Stimulated activated CD8-positive, alpha-beta memory T cell treated with anti-CD3 and anti-CD28 coated beads, Interleukin-7, amount 100 ng/mL, for 24 hours (primary cell): ENCODE results near the gene INMT.
A peak's percentile ranks its signal among the peaks of the same experiment; 100 is the strongest.

ENCODE experiments used
- DNase-seq: peaks from one replicate; pipeline ENCODE4 v3.0.0-alpha.2; 2020; ENCODE audit warnings: low read depth

The INMT gene

GRCh38 chr7:30728591-30729100 lies 23.3 kb upstream of the INMT start:
- no peak for DNase-seq

- DNase-seq: no peak
Measured at GRCh38 chr7:30729642-30730041, 22.3 kb upstream of the INMT start.

- no peak for DNase-seq
Measured at GRCh38 chr7:30730097-30730496, 21.8 kb upstream of the INMT start.

GRCh38 chr7:30730996-30731395 lies 20.9 kb upstream of the INMT start:
- no peak for DNase-seq

- no peak for DNase-seq
Measured at GRCh38 chr7:30731581-30731980, 20.4 kb upstream of the INMT start.

GRCh38 chr7:30732606-30733005 lies 19.3 kb upstream of the INMT start:
- no peak for DNase-seq

- DNase-seq: no peak
Measured at GRCh38 chr7:30733216-30733615, 18.7 kb upstream of the INMT start.

- no peak for DNase-seq
Measured at GRCh38 chr7:30733691-30734090, 18.2 kb upstream of the INMT start.

- no peak for DNase-seq
Measured at GRCh38 chr7:30734497-30734896, 17.4 kb upstream of the INMT start.

GRCh38 chr7:30735631-30736030 lies 16.3 kb upstream of the INMT start:
- DNase-seq: no peak

GRCh38 chr7:30736291-30736690 lies 15.6 kb upstream of the INMT start:
- DNase-seq: no peak

GRCh38 chr7:30738026-30738915 lies 13.7 kb upstream of the INMT start:
- DNase-seq: no peak

- DNase-seq: no peak
Measured at GRCh38 chr7:30739691-30740090, 12.2 kb upstream of the INMT start.

- DNase-seq: peak; percentile 56
Measured at GRCh38 chr7:30740417-30741181, 11.3 kb upstream of the INMT start.

GRCh38 chr7:30741289-30741688 lies 10.6 kb upstream of the INMT start:
- no peak for DNase-seq

GRCh38 chr7:30743371-30744074 lies 8.4 kb upstream of the INMT start:
- DNase-seq: no peak

GRCh38 chr7:30744075-30744417 lies 7.9 kb upstream of the INMT start:
- no peak for DNase-seq

GRCh38 chr7:30745261-30745941 lies 6.5 kb upstream of the INMT start:
- DNase-seq: no peak

GRCh38 chr7:30750010-30750409 lies 1.9 kb upstream of the INMT start:
- no peak for DNase-seq

GRCh38 chr7:30750683-30751650 lies 968 bp upstream of the INMT start:
- DNase-seq: no peak

- no peak for DNase-seq
Measured at GRCh38 chr7:30752484-30752883, 549 bp downstream of the INMT start.
